C4-2B (cell line): ENCODE data around the gene BBX.

ENCODE experiments used
- H3K27ac ChIP-seq: fragments of 450-650 bp; 2 replicates; pipeline ENCODE4 v1.5.1; 2017
- ZFX ChIP-seq: fragments of 450-650 bp; IDR thresholded peaks from 2 replicates; pipeline ENCODE4 v1.6.1; 2017
- TF ChIP-seq, protein P1 (sequence below): fragments of 450-650 bp; conservative IDR thresholded peaks from 2 replicates; pipeline ENCODE4 v1.5.1; 2017; ENCODE audit warnings: mild to moderate bottlenecking

BBX gene

DNA sequence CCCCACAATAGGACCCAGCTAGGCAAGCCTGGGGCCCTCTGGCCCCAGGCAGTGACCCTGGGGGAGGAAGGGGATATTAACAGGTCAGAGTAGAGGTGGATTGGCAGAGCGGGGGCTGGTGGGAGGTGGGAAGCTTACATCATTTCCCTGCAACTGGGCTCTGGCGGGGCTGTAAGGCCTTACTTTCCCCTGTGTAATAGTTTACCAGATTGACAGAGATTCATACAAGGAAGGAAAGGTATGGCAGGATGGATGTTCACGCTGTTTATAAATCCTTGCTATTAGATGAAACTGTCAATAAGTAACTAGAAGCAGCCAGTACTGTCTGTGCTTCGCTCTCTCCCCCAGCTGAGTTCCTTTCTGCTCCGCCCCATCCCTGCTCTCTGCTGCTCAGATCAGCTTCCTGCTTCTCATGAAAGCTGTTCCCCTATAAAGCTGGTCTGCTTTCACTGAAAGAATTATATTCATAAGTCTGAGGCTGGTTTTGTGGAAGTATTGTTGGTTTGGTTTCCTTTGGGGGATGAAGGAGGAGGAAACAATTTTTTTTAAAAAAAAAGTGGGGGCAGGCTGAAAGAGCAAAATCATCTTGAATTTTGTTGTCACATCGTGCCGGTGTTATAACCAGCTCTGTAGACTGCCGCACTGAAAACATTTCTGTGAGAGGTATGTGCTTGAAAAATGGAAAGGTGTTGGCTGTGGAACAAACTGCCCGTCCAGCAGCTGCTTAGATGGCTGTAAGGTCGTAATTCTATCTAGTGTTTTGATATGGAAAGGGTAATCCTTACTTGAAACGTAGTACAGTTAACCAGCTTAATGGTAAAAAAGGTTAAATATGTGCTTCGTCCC lies 76.4 kb downstream of the BBX start:
- H3K27ac ChIP-seq: no peak overlapping the region
- TF ChIP-seq ZFX: no peak
- TF ChIP-seq, protein P1, sequence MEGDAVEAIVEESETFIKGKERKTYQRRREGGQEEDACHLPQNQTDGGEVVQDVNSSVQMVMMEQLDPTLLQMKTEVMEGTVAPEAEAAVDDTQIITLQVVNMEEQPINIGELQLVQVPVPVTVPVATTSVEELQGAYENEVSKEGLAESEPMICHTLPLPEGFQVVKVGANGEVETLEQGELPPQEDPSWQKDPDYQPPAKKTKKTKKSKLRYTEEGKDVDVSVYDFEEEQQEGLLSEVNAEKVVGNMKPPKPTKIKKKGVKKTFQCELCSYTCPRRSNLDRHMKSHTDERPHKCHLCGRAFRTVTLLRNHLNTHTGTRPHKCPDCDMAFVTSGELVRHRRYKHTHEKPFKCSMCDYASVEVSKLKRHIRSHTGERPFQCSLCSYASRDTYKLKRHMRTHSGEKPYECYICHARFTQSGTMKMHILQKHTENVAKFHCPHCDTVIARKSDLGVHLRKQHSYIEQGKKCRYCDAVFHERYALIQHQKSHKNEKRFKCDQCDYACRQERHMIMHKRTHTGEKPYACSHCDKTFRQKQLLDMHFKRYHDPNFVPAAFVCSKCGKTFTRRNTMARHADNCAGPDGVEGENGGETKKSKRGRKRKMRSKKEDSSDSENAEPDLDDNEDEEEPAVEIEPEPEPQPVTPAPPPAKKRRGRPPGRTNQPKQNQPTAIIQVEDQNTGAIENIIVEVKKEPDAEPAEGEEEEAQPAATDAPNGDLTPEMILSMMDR: no peak

DNA sequence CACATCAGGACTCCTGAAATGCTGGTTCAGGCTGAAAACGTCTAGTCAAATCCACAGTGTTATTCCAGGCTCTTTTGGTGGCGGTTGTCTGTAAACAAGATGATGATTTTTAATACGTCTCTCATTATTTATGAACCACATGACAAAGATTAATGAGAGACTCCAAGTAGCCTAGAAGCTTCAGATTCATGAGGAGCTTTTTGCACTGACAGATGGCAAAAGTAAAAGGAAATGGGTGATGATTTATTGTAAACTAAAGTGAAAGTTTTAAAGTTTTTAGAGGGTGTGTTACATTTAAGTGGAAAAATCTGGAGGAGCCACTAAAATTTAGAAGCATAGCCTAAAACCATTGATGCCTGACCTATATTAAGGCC lies 77.0 kb downstream of the BBX start:
- H3K27ac ChIP-seq: no peak overlapping the region

DNA sequence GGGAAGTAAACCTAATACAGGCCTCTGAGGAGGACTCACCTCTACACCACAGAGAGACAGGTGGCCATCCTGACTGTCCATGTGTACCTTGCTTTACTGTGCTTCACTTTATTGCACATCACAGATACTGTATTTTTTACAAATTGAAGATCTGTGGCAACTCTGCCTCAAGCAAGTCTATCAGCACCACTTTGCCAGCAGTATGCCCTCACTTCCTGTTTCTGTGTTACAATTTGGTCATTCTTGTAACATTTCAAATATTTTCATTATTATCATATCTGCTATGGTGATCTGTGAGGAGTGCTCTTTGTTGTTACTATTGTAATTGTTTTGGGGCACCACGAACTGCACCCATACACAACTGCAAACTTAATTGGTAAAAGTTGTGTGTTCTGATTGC lies 78.0 kb downstream of the BBX start:
- TF ChIP-seq, protein P1: no peak
- TF ChIP-seq ZFX: no peak
- no peak overlapping the region for H3K27ac ChIP-seq

More for the DNA sequence above, 77.0 kb downstream of the BBX start:
- TF ChIP-seq, protein P1: no peak
- TF ChIP-seq ZFX: no peak

DNA sequence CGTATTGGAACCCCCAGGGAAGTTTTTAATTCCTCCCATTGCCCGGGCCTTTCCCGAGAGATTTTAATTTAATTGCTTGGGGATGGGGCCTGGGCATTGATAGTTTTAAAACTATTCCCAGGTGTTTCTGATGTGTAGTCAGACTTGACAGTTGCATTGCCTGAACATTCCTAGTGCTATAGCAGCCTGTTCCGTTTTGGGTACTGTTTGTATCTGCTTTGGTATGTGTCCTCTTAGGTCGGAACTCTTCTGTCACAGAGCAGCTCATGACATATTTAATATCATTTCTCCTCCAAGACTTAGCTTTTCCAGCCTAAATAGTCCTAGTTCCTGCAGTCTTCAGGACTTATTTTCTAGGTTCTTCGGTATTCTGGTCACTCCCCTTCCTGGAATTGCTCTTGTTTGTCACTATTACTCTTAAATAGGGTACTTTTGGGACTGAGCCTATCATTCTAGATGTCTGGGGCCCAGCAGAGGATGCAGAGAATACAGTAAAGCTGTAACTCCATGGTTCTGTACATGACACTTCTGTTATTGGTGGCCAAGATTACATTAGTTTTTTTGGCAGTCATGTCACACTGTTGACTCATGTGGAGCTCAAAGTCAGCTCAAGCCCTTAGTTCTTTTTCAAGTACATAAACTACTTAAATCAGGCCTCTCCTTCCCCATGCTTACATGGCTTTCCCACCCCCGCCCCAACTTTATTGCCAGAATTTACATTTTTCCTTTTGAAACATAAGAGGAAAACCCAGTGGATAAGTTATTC lies 81.5 kb downstream of the BBX start:
- H3K27ac ChIP-seq: no peak overlapping the region
- TF ChIP-seq, protein P1: no peak
- TF ChIP-seq ZFX: no peak

DNA sequence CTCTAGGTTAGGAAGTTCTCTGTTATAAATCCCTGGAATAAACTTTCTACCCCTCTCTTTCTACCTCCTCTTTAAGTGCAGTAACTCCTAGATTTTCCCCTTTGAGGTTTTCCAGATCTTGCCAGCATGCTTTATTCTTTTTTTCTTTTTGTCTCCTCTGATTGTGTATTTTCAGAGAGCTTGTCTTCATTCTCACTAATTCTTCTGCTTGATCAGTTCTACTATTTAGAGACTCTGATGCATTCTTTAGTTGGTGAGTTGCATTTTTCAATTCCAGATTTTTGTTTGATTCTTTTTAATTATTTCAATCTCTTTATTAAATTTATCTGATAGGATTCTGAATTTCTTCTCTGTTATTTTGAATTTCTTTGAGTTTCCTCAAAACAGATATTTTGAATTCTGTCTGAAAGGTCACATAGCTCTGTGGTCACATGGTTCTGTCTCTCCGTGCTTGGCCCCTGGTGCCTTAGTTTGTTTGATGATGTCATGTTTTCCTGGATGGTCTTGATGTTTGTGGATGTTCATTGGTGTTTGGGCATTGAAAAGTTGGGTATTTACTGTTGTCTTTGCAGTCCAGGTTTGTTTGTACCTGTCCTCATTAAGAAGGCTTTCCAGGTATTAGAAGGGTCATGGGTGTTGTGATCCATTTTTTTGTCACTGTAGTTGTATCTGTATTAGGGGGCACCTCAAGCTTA lies 89.2 kb downstream of the BBX start:
- TF ChIP-seq, protein P1: no peak
- no peak for TF ChIP-seq ZFX
- H3K27ac ChIP-seq: no peak overlapping the region

DNA sequence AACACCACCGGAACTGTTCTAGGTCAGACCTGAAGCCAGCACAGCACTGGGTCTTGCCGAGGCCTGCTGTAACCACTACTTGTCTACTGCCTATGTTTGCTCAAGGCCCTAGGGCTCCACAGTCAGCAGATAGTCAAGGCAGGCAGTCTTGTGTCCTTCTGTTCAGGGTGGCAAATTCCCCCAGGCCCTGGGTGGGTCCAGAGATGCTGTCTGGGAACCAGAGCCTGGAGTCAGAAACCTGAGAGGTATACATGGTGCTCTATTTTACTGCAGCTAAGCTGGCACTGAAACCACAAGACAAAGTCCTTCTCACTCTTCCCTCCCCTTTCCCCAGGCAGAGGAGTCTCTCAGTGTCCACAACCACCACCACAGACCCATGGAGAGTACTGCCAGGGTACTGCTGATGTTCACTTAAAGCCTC lies 89.9 kb downstream of the BBX start:
- no peak for TF ChIP-seq ZFX
- H3K27ac ChIP-seq: no peak overlapping the region

DNA sequence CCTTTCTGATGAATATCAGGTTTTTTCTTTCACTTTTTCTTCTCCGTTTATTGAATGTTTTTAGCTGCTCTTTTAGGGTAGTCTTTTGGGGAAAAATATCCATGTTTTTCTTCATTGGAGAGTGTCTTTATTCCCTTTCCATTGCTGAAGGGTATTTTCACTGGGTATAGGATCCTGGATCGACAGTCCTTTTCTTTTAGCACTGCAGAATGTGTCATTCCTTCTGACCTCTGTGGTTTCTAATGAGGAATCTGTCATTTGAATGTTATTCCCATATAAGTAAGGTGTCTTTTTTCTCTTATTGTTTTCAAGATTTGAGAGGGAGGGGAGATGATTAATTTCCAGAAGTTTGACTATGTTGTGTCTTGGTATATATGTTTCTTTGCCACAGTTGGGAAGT lies 96.8 kb downstream of the BBX start:
- H3K27ac ChIP-seq: no peak overlapping the region
- TF ChIP-seq ZFX: no peak
- TF ChIP-seq, protein P1: no peak
